ENCODE data around the gene TLK1.

DNA sequence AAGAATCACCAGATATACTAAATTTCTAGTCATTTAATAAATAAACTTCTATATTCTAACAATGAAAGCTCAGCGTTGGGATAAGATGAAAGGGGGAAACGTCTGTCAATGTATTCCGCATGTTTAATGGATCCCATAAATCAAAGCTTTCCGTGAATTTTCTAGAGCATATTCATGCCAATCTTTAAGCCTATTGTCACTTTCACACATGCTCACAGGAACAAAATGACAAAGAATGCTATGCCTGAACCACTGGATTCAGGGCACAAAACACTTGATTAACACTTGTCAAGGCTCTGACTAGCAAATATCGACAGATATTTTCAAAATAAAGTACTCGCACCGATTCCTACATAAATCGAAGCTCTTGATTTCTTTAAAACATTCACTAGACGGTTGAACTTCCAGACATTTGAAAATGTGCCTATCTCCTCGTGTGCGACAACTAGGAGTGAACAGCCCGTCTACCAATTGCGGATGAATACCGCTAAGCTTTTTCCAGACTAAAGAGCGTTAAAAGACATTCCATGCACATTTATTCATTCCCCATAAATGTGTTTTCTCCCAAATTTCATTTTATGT lies 1.8 kb downstream of the TLK1 start:
- TF ChIP-seq, protein P1, sequence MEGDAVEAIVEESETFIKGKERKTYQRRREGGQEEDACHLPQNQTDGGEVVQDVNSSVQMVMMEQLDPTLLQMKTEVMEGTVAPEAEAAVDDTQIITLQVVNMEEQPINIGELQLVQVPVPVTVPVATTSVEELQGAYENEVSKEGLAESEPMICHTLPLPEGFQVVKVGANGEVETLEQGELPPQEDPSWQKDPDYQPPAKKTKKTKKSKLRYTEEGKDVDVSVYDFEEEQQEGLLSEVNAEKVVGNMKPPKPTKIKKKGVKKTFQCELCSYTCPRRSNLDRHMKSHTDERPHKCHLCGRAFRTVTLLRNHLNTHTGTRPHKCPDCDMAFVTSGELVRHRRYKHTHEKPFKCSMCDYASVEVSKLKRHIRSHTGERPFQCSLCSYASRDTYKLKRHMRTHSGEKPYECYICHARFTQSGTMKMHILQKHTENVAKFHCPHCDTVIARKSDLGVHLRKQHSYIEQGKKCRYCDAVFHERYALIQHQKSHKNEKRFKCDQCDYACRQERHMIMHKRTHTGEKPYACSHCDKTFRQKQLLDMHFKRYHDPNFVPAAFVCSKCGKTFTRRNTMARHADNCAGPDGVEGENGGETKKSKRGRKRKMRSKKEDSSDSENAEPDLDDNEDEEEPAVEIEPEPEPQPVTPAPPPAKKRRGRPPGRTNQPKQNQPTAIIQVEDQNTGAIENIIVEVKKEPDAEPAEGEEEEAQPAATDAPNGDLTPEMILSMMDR (IDR thresholded peaks at IDR 0.05; ENCODE audit: extremely low read depth in 1 of 2, insufficient read depth in 1 of 2, low read depth in 1 of 2, low read length in 2 of 2): no peak
- TF ChIP-seq EZH2 (IDR thresholded peaks at IDR 0.05; ENCODE audit: borderline replicate concordance, low read depth, low read length, severe bottlenecking) (no peak), POLR2A (IDR thresholded peaks at IDR 0.05; ENCODE audit: low read depth, low read length) (no peak), POLR2AphosphoS5 (IDR thresholded peaks at IDR 0.05; ENCODE audit: insufficient read depth, low read depth, low read length) (no peak), MYC (IDR thresholded peaks at IDR 0.05; ENCODE audit: low read depth, low read length) (no peak), FOS (IDR thresholded peaks at IDR 0.05; ENCODE audit: borderline replicate concordance, insufficient read depth, low read length) (no peak), JUN (IDR thresholded peaks at IDR 0.05; ENCODE audit: borderline replicate concordance, insufficient read depth, insufficient read length, low read depth) (no peak)

Measured in endothelial cell of umbilical vein (primary cell).